Right atrium auricular region (tissue), 2 donors: ENCODE measurements around the gene MYH4. TPM values are rescaled to one million over a fixed set of nuclear protein-coding genes. Genes with fewer than 3 reads are reported as not detected.

ENCODE experiments used
- DNase-seq: peaks from one replicate; pipeline ENCODE4 v3.0.0-alpha.2; 2019; ENCODE audit warnings: low spot score
- H3K27ac ChIP-seq, 2 donors: fragments of 200-600 bp; sonication (generic); 1 replicate in 1 of 2; 2 replicates in 1 of 2; pipeline ENCODE4 v1.5.1; 2016 to 2019
- H3K27me3 ChIP-seq, 2 donors: fragments of 200-600 bp; sonication (generic); one replicate each; pipeline versions ENCODE4 v1.5.1 to v1.6.0; 2017 to 2019
- H3K36me3 ChIP-seq: fragments of 200-600 bp; sonication (generic); one replicate; pipeline ENCODE4 v1.5.1; 2016
- H3K4me1 ChIP-seq, 2 donors: fragments of 200-600 bp; sonication (generic); one replicate each; pipeline versions ENCODE4 v1.5.1 to v1.6.0; 2017 to 2019
- H3K4me3 ChIP-seq, 2 donors: fragments of 200-600 bp; sonication (generic); 1 replicate in 1 of 2; 2 replicates in 1 of 2; pipeline ENCODE4 v1.5.1; 2017 to 2019; ENCODE audit warnings: mild to moderate bottlenecking in 1 of 2, moderate library complexity in 1 of 2
- H3K9me3 ChIP-seq, 2 donors: fragments of 200-600 bp; sonication (generic); one replicate each; pipeline ENCODE4 v1.5.1; 2019
- total RNA-seq, 2 donors: library from RNA; depleted of rRNA; stranded (reverse); fragments of >200 nt; gene quantifications; one replicate each; pipeline ENCODE4 v1.1.0, GENCODE V29; 2016
- TF ChIP-seq, protein P1 (sequence below), 2 donors: fragments of 200-600 bp; sonication (generic); IDR thresholded peaks; one replicate each; pipeline ENCODE4 v1.5.1; 2019; ENCODE audit warnings: antibody characterized with exemption in 2 of 2

The MYH4 gene
- total RNA-seq, 2 donors from 2014 or later, result not detected

DNA sequence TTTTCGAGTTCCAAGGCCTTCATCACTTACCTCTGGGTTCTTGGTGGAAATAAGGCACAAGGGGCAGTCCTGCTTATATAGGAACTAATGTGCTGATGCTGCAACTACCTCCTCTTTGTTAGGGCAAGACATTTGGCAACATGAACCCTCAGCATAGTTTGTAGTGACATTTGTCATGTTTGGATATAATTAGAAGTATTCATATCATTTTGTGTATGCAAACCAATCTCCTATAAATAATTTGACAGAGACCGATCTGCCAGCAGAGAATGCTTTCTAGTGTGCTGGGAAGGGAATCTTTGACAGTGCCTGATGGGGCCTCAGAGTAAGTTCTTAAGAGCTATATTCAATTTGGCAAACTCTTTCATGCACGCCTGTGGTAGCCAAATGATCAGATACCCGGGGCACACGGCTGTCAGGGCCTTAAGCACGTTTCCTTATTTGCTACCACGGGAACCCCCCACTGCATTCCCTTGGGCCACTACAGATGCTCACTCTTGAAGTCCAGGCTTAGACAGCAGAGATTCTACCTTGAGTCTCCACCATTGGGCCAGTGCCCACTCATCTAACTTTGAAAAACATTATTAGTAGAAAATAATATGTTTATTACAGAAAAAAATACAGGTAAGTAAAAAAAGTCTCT lies 47.3 kb downstream of the MYH4 start, which contains the start of gene MYH8:
TSS of gene MYH8 (minus strand) at position 51 of the 643 bp plus-strand sequence. CDS start 1,723 bp downstream, outside the sequence.
- no peak for DNase-seq
- Histone ChIP-seq H3K4me1 (no peaks in the 10 kb centered on the region), H3K4me3 (no peak within 1 kb of the TSS), H3K27me3 (no peaks in the 10 kb centered on the region), H3K36me3 (no peaks in the 10 kb centered on the region), H3K27ac (no peak within 1 kb of the TSS), H3K9me3 (no peaks in the 10 kb centered on the region)
- TF ChIP-seq, protein P1, sequence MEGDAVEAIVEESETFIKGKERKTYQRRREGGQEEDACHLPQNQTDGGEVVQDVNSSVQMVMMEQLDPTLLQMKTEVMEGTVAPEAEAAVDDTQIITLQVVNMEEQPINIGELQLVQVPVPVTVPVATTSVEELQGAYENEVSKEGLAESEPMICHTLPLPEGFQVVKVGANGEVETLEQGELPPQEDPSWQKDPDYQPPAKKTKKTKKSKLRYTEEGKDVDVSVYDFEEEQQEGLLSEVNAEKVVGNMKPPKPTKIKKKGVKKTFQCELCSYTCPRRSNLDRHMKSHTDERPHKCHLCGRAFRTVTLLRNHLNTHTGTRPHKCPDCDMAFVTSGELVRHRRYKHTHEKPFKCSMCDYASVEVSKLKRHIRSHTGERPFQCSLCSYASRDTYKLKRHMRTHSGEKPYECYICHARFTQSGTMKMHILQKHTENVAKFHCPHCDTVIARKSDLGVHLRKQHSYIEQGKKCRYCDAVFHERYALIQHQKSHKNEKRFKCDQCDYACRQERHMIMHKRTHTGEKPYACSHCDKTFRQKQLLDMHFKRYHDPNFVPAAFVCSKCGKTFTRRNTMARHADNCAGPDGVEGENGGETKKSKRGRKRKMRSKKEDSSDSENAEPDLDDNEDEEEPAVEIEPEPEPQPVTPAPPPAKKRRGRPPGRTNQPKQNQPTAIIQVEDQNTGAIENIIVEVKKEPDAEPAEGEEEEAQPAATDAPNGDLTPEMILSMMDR (IDR thresholded peaks at IDR 0.05), result no peak

DNA sequence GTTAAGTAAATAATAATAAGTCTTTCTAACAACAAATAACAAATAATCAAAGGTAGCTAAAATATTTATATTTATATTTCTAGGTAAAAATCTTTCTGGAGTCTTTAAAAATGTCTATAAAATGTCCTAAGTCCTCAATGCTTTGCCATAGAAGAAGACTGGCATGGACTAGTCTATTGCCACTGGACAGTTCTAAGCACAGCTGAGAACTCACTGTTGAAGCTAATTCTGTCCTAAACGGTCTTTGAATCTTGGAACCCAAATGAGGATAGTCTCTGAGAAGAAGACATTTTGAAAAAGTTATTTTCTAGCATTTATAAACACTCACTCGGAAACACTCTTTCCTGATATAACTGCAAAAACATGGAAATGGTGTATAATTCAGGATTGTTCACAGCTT lies 48.1 kb downstream of the MYH4 start:
- Histone ChIP-seq H3K27ac (no peak overlapping the region), H3K36me3 (no peaks in the 10 kb centered on the region), H3K4me3 (no peak overlapping the region), H3K9me3 (no peaks in the 10 kb centered on the region), H3K4me1 (no peaks in the 10 kb centered on the region), H3K27me3 (no peaks in the 10 kb centered on the region)
- TF ChIP-seq, protein P1 (IDR thresholded peaks at IDR 0.05), result no peak
- DNase-seq, result no peak

DNA sequence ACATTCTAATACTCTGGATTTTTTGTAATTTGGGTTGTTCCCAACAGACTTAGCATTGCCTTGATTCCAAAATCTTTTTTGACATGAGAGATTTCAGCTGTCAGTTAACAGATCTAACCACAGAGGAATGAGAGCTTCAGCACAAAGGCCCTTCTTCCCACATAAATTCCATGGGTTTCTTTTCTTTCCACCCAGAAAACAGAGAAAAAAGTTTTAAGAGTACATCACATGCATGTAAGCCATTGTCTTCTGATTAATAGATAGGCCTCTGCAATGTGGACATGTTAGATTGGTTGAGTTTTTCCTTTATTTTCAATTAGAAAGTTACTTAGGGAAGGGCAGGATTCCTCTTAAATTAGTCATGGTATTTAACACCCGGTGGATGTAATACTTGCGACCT lies 48.5 kb downstream of the MYH4 start:
- Histone ChIP-seq H3K4me3 (no peak overlapping the region), H3K36me3 (no peaks in the 10 kb centered on the region), H3K27me3 (no peaks in the 10 kb centered on the region), H3K9me3 (no peaks in the 10 kb centered on the region), H3K4me1 (no peaks in the 10 kb centered on the region), H3K27ac (no peak overlapping the region)
- no peak for DNase-seq
- TF ChIP-seq, protein P1 (IDR thresholded peaks at IDR 0.05), result no peak

DNA sequence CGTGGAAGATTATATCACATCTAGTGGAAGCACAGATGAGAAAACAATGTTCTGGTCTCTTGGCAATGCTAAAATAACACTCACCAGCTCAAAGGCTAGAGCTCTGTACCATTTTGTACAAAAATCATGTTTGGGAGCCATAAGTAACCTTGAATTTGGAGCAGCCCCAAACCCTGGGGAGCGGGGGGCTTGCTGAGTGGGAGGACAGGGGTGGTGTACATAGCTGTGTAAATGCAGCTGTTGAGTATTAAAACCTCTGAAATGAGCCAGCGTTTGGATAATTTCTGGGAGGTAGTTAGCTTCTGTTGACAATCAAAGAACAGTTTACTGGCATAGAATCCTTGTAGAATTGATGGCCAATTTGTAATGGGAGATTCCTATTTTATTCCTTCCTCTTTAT lies 51.9 kb downstream of the MYH4 start:
- H3K4me1 ChIP-seq, result no peaks in the 10 kb centered on the region
- no peaks in the 10 kb centered on the region for H3K27me3 ChIP-seq
- no peak overlapping the region for H3K27ac ChIP-seq
- DNase-seq, result no peak
- no peaks in the 10 kb centered on the region for H3K36me3 ChIP-seq
- no peaks in the 10 kb centered on the region for H3K9me3 ChIP-seq
- H3K4me3 ChIP-seq, result no peak overlapping the region
- TF ChIP-seq, protein P1 (IDR thresholded peaks at IDR 0.05), result no peak

DNA sequence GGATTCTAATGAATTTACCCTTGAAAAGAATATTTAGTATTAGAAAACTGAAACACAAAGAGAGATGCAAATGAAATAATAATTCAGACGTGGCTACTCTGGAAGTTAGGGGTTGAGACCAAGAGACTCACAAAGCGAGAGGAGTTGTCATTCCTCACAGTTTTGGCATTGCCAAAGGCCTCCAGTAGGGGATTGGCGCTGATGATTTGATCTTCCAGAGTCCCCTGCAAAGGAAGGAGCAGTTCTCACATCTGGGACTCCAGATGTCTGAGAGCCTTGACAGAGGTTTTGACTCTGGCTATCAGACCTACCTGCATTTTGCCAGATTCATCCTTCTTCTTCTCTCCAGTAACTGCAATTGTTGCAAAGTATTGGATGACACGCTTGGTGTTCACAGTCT lies 54.2 kb downstream of the MYH4 start:
- Histone ChIP-seq H3K27ac (no peak overlapping the region), H3K4me3 (no peak overlapping the region), H3K4me1 (no peaks in the 10 kb centered on the region), H3K27me3 (no peaks in the 10 kb centered on the region), H3K9me3 (no peaks in the 10 kb centered on the region), H3K36me3 (no peaks in the 10 kb centered on the region)
- DNase-seq, result no peak
- TF ChIP-seq, protein P1 (IDR thresholded peaks at IDR 0.05), result no peak

DNA sequence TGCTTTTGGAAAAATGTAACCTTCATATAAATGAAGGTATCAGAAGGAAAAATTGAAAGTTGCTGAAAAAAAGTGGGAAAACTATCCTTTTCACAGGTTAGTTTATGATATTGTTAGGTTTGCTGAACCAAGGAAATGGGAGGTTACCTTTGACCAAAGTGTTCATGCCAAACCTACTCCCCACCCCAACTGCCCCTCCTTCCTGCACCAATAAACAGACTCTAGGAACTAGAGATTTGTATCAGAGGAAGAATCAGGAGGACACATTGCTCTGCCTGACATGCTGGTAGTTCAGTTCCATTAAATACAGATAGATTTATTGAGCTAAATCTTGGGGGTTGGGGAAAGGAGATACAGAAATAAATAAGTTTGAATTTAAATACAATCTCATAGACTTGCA lies 65.8 kb downstream of the MYH4 start:
- H3K27ac ChIP-seq, result no peak overlapping the region
- no peaks in the 10 kb centered on the region for H3K27me3 ChIP-seq
- no peaks in the 10 kb centered on the region for H3K36me3 ChIP-seq
- no peaks in the 10 kb centered on the region for H3K9me3 ChIP-seq
- H3K4me1 ChIP-seq, result no peaks in the 10 kb centered on the region
- no peak overlapping the region for H3K4me3 ChIP-seq
- TF ChIP-seq, protein P1 (IDR thresholded peaks at IDR 0.05), result no peak
- no peak for DNase-seq
